ENCODE measurements around the gene ZSWIM7.

DNA sequence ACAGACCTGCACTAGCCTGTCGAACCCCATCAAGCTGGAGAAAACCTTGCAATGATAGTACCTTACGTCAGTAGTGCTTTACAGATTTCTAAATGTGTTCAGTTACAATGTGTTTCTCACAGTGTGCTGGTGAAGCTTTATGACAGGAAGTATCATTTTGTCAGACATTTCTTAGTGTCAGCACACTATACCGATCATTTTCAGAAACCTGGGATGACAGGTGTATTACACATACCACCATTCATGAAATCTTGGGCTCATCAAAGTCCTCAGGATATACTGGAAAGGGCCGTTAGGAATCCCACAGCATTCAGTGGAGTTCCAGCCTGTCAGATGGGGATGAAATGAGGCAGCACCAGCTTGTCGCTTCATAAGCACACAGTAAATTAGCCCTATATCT is 27.4 kb upstream of the ZSWIM7 start:
- TF ChIP-seq, protein P1, sequence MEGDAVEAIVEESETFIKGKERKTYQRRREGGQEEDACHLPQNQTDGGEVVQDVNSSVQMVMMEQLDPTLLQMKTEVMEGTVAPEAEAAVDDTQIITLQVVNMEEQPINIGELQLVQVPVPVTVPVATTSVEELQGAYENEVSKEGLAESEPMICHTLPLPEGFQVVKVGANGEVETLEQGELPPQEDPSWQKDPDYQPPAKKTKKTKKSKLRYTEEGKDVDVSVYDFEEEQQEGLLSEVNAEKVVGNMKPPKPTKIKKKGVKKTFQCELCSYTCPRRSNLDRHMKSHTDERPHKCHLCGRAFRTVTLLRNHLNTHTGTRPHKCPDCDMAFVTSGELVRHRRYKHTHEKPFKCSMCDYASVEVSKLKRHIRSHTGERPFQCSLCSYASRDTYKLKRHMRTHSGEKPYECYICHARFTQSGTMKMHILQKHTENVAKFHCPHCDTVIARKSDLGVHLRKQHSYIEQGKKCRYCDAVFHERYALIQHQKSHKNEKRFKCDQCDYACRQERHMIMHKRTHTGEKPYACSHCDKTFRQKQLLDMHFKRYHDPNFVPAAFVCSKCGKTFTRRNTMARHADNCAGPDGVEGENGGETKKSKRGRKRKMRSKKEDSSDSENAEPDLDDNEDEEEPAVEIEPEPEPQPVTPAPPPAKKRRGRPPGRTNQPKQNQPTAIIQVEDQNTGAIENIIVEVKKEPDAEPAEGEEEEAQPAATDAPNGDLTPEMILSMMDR (IDR thresholded peaks at IDR 0.05) = no peak
- TF ChIP-seq POLR2AphosphoS5 (IDR thresholded peaks at IDR 0.05) (no peak), EP300 (IDR thresholded peaks at IDR 0.05) (no peak)

All from sigmoid colon (tissue), 4 donors.